ENCODE results near the gene SNX5. TPM values are rescaled to one million over a fixed set of nuclear protein-coding genes. Genes with fewer than 3 reads are reported as not detected.

Gene SNX5
- total and polyA plus RNA-seq, 9 of the 15 experiments (the other 6 are each of a cell fraction or from before 2014, with no cell fraction given): 53.5 to 276 (median 160) TPM

DNA sequence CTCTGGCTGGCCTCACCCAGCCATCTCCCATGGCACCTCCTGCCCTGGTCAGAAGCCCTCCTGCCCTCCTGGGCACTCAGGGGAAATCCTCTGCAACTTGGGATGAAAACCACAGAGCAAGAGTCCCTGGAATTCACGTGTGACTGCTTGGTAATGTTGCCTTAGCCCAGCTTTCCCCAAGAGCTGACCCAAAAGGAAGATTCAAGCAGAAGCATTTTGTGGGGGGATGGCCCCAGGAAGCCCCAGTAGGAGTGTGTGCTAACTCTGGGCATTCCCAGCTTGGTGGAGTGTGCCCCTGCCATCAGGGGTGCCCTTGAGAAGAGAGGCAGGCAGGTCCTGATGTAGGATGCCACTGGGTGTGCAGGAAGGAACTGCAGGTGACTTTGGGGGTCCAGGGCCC lies 35.5 kb downstream of the SNX5 start (continued):
- no peak for TF ChIP-seq RFX5 (IDR thresholded peaks at IDR 0.05; ENCODE audit: low read depth, low read length)
- TF ChIP-seq MXI1 (IDR thresholded peaks at IDR 0.05; ENCODE audit: low read depth, low read length): no peak

DNA sequence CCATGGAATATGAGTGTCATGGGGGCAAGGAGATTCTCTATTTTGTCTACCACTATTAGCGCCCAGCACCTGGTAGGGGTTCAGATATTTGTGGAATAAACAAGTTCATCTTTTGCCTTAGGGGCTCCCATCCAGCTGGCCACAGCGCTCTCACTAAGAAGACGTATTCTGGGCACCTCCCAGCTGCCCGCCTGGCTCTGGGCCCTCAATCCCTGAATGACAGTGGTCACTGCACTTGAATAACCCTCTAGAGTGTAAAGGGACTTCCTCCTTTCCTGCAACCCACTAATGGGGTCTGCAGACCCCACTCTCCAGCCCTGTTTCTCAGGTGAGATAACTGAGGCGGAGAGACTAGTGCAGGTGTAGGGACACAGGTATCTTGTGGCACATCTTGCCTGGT lies 36.2 kb downstream of the SNX5 start:
- no peak overlapping the region for H3K27ac ChIP-seq (ENCODE audit: extremely low read depth, low read depth, low read length)
- no peak overlapping the region for H3K4me3 ChIP-seq
- no peaks in the 10 kb centered on the region for H4K20me1 ChIP-seq (replicated peaks; ENCODE audit: control insufficient read depth, insufficient read depth, low read length)
- H2AFZ ChIP-seq (ENCODE audit: low read depth, low read length): no peak overlapping the region
- BruUV-seq (replicated peaks): no TSS peak
- no peak for FAIRE-seq
- H3K9me1 ChIP-seq (ENCODE audit: control insufficient read depth, insufficient read depth, low read length): no peaks in the 10 kb centered on the region
- 78% methylated on average over 5 of the region's 5 CpGs for WGBS (ENCODE audit: insufficient coverage, low coverage, missing lambda C conversion rate)
- peaks cover 7 to 14% of the 10 kb centered on the region in 2 experiments; a peak in 4 of 5 replicates for H3K4me1 ChIP-seq (replicated peaks in 1 of 2; ENCODE audit: control insufficient read depth in 2 of 2, insufficient read depth in 2 of 2, low read length in 2 of 2)
- H3K9ac ChIP-seq (ENCODE audit: insufficient read depth in 1 of 2, low read depth in 2 of 2, low read length in 2 of 2): no peak overlapping the region
- POLR2A ChIA-PET: no interaction called here
- intact Hi-C loops (cut with micrococcal nuclease) (no loop called here), in situ Hi-C loops (cut with MboI) (no loop called here)
- CTCF ChIA-PET (ENCODE audit: low intra/inter-chr PET ratio): no interaction called here
- ATAC-seq: no peak
- TF ChIP-seq, protein P1, sequence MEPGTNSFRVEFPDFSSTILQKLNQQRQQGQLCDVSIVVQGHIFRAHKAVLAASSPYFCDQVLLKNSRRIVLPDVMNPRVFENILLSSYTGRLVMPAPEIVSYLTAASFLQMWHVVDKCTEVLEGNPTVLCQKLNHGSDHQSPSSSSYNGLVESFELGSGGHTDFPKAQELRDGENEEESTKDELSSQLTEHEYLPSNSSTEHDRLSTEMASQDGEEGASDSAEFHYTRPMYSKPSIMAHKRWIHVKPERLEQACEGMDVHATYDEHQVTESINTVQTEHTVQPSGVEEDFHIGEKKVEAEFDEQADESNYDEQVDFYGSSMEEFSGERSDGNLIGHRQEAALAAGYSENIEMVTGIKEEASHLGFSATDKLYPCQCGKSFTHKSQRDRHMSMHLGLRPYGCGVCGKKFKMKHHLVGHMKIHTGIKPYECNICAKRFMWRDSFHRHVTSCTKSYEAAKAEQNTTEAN (CRISPR knock-in tag; IDR thresholded peaks at IDR 0.05): no peak
- no peak for TF ChIP-seq SP1 (CRISPR knock-in tag; IDR thresholded peaks at IDR 0.05)
- TF ChIP-seq DEAF1 (CRISPR knock-in tag; IDR thresholded peaks at IDR 0.05): no peak
- TF ChIP-seq BRCA1 (IDR thresholded peaks at IDR 0.05): no peak
- no peak for TF ChIP-seq BRCA1 (CRISPR knock-in tag; IDR thresholded peaks at IDR 0.05)
- no peak for TF ChIP-seq MCM7 (IDR thresholded peaks at IDR 0.05)
- no peak for TF ChIP-seq KHSRP (IDR thresholded peaks at IDR 0.05)
- TF ChIP-seq CREB5 (CRISPR knock-in tag; IDR thresholded peaks at IDR 0.05): no peak
- TF ChIP-seq NUFIP1 (IDR thresholded peaks at IDR 0.05; ENCODE audit: partially characterized antibody): no peak
- no peak for TF ChIP-seq KLF16 (IDR thresholded peaks at IDR 0.05)
- no peak for TF ChIP-seq THRAP3 (IDR thresholded peaks at IDR 0.05; ENCODE audit: borderline replicate concordance)
- no peaks in the 10 kb centered on the region for H3K9me3 ChIP-seq (replicated peaks; ENCODE audit: control insufficient read depth, insufficient read depth, low read depth, low read length)
- DNase-seq (ENCODE audit: extremely low read depth in 1 of 4, low spot score in 3 of 4): no peak
- no peak overlapping the region for H3K4me2 ChIP-seq (ENCODE audit: insufficient read depth, low read length)
- H3K79me2 ChIP-seq (ENCODE audit: control insufficient read depth, insufficient read depth, low read length): no peaks in the 10 kb centered on the region
- no peaks in the 10 kb centered on the region for H3K36me3 ChIP-seq (ENCODE audit: control insufficient read depth, insufficient read depth, low read length)
- no peaks in the 10 kb centered on the region for H3K27me3 ChIP-seq (ENCODE audit: control insufficient read depth in 2 of 2, insufficient read depth in 2 of 2, low read length in 2 of 2)

Data from K562 (cell line).